GM18861 (cell line): ENCODE data around the gene CLCN6.

Experiments
- ATAC-seq: cut with Tn5 transposase; IDR thresholded peaks from one replicate; pipeline ENCODE4 v1.9.1; 2021; ENCODE audit not compliant: unreplicated experiment

The CLCN6 gene

GRCh38 chr1:11874624-11875023 is 68.6 kb downstream of the CLCN6 start:
- no peak for ATAC-seq

GRCh38 chr1:11875094-11875493 is 69.1 kb downstream of the CLCN6 start:
- ATAC-seq: no peak

DNA sequence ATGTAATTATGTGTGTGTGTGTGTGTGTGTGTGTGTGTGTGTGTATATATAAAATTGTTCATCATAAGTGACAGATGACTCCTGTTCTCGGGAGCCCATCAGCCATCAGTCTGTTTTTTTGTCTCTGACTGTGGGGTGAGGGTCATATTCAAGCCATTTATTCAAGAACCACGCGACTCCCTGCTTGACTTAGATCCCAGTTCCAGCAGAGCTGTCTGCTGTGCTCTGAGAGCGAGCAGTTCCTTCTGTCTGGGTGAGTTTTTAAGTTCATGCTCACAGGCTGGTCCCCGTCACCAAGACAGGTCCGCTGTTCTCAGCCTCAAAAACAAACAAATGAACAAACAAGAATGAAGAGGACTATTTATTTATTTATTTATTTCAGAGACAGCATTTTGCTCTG is 71.1 kb downstream of the CLCN6 start:
- no peak for ATAC-seq

DNA sequence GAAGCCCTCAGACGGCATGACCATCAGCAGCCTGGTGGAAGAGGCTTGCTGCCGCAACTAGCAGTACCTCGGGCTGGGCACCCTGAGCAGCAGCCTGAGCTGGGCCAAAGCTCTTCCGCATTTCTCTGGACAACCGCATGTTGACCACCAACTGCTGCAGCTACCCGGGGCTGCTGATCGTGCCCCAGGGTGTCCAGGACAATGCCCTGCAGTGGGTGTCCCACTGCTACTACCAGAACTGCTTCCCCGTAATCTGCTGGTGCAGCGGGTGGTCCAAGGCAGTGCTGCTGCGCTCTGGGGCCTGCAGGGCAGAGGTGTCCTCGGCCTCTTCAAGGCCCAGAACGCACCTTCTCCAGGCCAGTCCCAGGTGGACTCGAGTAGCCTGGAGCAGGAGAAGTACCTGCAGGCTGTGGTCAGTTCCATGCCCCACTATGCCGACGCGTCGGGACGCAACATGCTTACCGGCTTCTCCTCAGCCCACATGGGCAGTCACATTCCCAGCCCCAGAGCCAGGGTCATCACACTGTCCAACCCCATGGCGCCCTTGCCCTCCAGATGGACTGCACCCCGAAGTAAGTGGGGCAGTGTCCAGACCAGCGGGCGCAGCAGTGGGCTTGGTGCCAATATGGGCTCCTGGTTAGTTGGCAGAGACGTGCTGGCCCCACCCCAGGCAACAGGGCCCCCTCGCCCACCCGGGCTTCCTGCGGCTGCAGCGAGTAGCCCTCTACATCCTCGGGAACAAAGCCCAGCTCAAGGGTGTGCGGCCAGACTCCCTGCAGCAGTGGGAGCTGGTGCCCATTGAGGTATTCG is 72.3 kb downstream of the CLCN6 start:
- ATAC-seq: no peak

GRCh38 chr1:11878891-11879190 is 72.8 kb downstream of the CLCN6 start:
- ATAC-seq: no peak

DNA sequence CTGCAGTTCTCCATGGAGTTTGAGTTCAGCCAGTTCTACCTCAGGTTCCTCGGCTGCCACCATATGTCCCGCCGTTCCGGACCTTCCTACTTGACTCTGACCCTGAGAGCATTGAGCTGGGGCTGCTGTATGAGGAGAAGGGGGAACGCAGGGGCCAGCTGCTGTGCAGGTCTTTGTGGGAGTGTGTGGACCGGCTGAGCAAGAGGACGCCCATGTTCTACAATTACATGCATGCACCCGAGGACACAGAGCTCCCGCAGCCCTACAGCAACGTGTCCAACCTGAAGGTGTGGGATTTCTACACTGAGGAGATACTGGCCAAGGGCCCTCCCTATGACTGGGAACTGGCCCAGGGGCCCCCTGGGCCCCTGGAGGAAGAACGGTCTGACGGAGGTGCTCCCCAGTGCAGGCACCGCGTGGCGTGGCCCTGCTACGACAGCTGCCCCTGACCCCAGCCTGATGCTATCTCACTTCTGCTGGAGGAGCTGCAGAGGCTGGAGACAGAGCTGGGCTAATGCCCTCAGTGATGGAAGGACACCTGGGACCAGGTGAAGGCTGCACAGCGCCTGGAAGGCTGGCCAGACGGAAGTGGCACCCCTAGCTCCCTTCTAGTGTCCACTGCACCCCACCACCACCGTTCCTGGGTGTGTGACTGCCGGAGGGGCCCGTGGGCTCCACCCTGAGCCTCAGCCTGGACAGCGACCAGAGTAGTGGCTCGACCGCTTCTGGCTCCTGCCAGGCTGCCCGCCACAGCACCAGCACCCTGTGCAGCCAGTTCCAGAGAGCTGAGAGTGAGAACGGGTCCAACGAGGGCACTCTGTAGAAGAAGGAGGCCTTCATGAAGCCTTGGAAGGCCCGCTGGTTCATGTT is 73.6 kb downstream of the CLCN6 start:
- no peak for ATAC-seq

- ATAC-seq: no peak
These were observed 74.2 kb downstream of the CLCN6 start for GRCh38 chr1:11880181-11880575.

DNA sequence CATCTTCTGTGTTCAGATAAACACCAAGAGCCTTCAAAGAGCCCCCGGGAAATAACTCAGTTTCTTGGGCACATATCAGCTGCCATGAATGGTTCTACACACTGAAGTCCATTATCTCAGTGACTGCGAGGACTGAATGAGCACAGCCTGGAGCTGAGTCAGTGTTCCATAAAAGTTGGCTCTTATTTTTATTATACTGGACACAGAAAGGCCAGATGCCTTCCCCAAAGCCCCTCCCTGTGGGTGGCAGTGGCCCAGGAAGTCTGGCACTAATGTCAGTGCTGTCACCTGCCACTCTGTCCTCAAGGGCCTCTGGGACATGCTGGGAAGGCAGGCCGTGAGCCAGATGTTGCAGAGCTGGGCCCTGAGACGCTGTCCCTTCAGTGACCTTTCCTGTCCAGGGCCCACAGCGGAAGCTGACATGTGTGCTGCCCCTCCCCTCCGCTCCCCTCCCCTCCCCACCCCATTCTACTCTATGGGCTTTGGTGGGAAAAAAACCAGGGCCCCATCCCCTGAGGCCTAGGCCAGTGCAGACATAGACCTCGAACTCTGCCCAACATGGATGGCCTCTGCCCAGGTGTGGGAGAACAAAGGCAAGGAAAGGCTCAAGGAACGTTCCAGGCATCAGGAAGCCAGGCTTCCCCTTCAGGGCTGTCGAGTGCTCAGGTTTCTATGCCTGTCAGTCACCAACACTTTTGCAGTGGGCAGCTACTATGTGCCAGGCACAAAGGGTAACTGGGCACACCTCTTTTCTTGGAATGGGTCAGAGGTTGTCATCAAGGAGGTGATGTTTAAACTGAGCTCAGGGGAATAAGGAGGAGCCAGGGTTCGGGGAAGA is 75.1 kb downstream of the CLCN6 start:
- ATAC-seq: no peak

DNA sequence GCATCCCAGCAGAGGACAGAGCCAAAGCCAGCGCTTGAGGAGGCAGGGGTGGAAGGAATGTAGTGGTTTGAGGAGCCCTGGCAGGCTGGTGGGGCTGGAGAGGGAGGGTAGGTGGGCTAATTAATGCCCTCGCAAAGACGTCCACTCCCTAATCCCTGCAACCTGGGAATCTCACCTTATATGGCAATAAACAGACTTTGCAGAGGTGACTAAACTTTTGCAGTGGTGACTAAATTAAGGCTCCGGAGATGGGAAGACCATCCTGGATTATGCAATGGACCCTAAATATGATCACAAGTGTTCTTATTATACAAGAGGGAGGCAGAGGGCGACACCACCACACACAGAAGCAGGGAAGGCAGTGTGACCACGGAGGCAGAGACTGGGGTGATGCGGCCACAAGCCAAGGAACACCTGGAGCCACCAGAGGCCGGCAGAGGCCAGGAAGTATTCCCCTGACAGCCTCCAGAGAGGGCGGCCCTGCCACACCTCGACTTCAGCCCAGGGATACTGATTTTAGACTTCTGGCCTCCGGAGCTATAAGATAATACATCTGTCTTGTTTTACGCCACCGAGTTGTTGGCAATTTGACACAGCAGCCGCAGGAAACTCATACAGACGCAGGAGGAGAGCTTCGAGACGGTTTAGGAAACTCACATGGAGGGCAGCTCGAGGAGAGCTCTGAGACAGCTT is 75.9 kb downstream of the CLCN6 start:
- ATAC-seq: no peak

DNA sequence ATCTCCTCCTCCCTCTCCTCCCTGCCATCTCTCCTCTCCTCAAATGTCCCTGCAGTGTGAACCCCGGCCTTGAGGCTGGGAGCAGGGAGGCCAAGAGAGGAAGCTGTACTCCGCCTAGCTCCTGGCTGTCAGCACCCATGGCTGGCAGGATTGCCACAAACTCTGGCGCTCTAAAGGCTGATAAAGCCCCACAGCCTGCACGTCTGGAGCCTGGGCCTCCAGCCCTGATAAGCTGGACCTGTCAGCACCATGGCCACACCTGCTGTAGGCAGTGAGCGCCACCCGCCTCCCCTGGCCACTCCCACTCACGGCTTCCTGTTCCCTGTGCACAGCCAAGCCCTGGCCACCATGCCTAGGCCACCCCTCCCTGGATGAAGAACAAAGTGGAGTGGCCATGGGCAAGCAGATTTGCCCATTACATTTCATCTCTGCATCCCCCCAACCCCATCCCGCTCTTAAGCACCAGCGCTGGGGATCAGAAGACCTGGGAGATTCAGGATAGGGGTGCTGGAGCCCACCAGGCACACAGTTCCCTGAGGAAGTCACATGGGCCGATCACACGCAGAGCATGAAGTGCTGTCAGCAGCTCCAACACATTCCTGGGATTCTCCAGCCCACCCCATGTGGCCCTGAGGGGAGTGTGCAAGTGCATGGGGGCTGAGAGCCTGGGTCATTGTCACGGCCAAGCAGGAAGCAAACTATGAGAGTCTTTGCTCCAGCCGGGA is 77.0 kb downstream of the CLCN6 start:
- ATAC-seq: no peak

GRCh38 chr1:11885916-11886315 is 79.9 kb downstream of the CLCN6 start:
- no peak for ATAC-seq

DNA sequence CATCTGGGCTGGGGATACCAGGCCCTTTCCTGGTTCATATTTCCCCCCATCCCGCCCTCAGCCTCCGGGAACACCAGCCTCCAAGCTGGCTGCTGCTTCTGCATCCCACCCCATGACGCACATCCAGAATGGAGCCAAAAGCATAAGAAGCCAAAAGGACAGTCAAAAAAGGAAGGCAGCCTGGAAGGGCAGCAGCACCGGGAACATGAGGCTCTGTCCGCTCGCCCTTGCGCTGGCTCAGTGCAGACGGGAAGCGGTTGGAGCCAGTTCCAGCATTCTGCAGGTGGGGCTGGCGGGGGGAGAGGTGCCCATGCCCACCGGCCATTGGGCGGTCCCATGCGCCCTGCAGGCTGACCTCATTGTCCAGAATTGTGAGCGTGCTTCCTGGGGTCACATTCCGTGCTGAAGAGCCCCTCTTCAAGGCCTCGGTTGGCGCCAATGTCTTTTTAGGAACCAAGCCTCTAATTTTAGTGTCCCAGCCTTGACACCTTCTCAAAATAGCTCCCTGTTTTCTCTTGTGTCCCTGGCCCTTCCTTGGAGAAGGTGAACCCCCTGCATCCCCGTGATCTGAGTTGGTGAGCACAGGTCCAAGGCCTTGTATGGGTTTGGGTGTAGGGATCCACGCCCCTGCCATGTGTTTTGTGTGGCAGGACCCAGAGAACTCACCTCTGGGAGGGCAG is 81.1 kb downstream of the CLCN6 start:
- ATAC-seq: no peak

DNA sequence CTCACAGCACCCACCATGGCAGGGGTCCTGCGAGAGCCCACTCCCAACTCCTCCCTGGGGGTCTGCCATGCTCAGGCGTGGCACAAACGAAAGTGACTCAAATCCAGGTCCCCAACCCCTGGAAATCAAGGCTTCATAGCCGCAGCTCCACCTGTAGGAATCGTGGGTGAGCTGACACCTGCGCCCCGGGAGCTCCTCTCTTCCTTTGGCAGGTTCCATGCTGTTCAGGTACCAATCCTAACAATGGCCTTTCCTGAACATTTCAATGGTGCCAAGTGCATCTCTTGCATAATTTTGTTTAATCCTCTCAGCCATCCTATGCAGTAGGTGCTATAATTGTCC is 81.6 kb downstream of the CLCN6 start:
- no peak for ATAC-seq

GRCh38 chr1:11888206-11888876 is 82.3 kb downstream of the CLCN6 start:
- no peak for ATAC-seq

- no peak for ATAC-seq
These were observed 82.9 kb downstream of the CLCN6 start for GRCh38 chr1:11888877-11889208.

DNA sequence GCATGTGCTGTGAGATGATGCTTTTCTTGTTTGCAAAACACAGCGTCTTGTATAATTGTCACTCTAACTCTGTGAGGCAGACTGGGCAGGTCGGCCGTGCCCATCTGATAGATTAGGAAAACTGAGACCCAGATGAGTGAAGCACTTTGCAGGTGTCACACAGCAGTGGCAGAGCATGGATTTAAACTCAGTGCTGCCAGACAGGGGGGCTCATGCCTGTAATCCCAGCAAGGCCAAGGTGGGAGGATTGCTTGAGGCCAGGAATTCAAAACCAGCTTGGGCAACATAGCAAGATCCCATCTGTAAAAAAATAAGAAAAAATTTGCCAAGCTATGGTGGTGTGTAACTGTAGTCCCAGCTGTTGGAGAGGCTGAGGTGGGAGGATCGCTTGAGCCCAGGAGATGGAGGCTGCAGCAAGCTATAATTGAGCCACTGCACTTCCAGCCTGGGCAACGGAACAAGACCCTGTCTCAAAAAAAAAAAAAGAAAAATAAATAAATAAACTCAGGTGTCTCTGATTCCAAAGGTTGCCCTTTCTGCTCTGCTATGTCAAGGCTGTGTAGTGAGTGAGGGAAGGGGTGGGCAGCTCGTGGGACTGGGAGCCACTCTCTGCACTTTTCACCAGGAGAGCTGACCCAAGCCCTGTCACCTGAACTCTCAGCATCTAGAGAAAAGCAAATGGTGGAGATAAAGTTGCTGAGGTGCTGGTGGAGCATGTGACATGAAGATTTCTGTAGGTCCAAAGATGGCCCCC is 85.6 kb downstream of the CLCN6 start:
- ATAC-seq: no peak
